ENCODE data around the gene NBPF12.
"Not testable (repeated sequence)": the region's sequence is repeated elsewhere in the genome, so short reads cannot be mapped to it uniquely, and the experiment has no call there.

The NBPF12 gene, protein sequence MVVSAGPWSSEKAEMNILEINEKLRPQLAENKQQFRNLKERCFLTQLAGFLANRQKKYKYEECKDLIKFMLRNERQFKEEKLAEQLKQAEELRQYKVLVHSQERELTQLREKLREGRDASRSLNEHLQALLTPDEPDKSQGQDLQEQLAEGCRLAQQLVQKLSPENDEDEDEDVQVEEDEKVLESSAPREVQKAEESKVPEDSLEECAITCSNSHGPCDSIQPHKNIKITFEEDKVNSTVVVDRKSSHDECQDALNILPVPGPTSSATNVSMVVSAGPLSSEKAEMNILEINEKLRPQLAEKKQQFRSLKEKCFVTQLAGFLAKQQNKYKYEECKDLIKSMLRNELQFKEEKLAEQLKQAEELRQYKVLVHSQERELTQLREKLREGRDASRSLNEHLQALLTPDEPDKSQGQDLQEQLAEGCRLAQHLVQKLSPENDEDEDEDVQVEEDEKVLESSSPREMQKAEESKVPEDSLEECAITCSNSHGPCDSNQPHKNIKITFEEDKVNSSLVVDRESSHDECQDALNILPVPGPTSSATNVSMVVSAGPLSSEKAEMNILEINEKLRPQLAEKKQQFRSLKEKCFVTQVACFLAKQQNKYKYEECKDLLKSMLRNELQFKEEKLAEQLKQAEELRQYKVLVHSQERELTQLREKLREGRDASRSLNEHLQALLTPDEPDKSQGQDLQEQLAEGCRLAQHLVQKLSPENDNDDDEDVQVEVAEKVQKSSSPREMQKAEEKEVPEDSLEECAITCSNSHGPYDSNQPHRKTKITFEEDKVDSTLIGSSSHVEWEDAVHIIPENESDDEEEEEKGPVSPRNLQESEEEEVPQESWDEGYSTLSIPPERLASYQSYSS (N-terminal part only)

DNA sequence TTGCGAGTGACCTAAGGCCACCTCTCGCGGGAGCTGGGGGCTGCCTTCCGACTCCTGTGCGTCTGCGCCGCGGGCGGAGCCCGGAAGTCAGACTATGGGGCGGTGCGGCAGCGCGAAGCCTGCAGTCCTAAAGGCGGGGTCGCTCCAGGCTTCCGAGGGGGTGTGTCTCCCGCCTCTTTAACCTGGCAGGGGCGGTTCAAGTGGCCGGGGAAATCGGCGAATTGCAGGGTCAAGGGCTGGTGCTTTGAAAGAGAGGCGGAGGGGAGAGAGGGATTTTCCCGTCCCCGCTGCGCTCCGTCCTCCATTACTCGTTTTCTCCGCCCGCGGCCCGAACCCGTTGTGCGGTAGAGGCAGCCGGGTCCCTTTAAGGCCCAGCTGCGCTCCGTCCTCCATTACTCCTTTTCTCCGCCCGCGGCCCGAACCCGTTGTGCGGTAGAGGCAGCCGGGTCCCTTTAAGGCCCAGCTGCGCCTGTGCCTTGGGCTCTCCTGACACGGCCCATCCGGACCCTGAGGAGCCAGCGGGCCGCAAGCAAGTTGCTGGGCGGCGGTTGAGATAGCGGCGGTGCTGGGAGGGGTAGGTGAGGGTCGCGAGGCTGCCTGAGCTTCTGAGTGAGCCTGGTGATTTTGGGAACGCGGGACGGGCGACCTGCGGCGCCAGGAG, at the start of gene NBPF12:
TSS of gene NBPF12 (plus strand) at position 83 of the 661 bp plus-strand sequence. CDS start 21,820 bp downstream, outside the sequence.
- DNase-seq, result peak; percentile 77

DNA sequence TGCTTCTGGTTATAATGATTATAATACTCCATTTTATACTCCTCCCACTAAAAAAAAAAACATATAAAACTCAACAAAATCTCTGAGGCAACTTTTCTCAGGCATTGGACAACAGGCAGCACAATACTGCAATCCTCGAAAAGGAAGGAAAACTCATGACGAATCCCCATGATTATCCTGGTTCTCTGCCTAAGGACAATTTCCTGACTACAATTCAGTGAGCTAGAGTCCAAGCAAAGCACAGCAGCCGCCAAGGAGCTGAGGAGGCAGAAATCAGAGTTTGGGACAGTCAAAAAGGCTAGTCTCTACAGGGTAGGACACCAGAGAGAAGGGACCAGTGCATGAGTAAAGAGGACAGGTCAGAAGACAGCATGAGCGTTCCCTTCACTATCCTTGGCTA, 46.8 kb upstream of the NBPF12 start:
- DNase-seq, result not testable (repeated sequence)

DNA sequence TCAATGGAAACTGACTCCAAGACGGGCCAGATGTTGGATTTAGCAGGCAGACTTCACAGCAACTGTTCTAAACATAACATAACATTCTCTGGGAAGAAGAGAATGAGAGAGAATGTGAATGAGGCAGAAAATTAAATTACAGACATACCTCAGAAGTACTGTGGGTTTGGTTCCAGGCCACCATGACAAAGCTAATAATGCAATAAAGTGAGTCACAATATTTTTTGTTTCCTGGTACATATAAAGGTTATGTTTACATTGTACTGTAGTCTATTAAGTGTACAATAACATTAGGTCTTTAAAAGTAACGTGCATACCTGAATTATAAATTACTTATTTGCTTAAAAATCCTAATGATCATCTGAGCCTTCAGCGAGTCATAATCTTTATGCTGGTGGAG, 45.8 kb upstream of the NBPF12 start:
- not testable (repeated sequence) for DNase-seq

DNA sequence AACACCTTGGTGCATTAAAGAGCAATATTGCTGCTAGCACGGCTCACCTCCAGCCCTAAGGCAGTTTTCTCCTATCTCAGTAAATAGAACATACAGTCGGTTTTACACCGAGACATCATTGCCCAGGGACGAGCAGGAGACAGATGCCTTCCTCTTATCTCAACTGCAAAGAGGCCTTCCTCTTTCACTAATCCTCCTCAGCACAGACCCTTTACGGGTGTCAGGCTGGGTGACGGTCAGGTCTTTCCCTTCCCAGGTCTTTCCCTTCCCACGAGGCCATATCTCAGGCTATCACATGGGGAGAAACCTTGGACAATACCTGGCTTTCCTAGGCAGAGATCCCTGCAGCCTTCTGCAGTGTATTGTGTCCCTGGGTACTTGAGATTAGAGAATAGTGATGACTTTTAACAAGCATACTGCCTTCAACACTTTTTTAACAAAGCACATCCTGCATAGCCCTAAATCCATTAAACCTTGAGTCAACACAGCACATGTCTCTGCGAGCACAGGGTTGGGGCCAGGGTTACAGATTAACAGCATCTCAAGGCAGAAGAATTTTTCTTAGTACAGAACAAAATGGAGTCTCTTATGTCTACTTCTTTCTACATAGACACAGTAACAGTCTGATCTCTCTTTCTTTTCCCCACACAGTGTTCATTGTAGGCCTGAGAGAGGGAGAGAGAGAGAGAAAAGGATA, 30.4 kb upstream of the NBPF12 start:
- DNase-seq, result not testable (repeated sequence)

DNA sequence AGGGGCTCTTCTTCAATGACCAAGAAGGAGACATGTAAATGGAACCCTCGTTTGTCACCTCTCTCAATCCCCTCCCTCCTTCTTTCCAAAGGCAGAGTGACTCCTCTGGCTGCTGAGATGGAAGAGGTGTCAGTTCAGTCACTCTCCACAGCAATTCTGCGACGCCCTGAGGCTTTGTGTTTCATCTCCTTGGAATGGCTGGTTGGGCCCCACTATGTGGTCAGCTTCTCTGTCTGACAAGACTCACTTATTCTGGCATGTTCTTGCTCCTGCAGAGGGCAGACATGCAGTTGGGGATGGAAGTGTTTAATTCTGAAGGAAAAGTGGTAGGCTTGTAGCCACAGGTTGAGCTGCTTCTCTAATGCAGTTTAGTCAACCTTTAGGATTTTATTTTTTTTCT, 25.1 kb upstream of the NBPF12 start:
- DNase-seq, result not testable (repeated sequence)

DNA sequence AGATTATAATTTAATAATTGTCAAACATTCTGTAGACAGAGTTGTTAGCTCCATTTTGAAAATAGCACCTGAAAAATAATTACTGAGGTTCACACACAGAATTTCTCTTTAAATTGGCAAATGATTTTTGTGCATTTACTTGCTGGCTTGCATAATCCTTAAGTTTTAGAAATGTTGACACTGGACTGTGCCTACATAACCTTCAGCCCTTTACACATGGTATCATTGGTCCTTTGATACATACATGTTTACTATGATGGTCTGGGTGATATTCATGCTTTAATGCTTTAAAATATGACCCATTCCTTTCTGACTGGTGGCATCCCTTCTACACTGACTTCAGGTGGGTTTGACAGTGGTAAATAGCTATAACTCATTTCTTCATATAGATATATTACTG, 17.3 kb upstream of the NBPF12 start:
- not testable (repeated sequence) for DNase-seq

DNA sequence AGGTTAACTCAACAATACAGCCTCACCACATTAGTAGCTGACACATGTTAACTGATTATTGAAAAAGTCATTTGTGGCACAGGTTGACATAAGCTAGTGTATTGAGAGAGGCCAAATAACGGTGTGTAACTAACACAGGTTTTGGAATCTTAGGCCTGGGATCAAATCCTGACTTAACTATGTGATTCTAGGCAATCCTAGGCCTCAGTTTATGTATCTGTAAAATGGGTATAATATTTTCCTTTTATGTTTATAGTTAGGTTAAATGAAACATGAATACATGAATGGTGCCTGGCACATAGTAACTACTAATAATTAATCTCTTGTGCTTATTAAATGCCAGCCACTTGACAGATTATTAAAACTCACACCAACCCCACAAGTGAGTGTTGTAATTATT, 15.5 kb upstream of the NBPF12 start:
- DNase-seq, result not testable (repeated sequence)

DNA sequence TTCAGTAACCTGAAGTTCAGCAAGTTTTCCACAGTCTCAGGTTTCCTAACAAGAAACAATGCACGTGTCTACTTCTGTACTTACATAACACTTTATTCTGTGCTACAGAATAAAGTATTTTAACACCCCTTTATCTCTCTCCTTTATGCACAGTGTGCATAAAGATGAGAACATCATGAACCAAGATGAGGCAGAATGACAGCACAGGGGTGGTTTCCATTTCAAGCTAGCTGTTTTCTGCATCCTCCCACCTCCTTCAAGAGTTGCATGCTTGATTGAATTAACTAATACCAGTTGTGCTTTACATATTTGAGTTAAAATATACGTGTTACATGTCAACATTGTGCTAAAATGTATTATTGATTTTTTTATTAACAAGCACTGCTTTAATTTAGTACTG, 14.0 kb upstream of the NBPF12 start:
- not testable (repeated sequence) for DNase-seq

DNA sequence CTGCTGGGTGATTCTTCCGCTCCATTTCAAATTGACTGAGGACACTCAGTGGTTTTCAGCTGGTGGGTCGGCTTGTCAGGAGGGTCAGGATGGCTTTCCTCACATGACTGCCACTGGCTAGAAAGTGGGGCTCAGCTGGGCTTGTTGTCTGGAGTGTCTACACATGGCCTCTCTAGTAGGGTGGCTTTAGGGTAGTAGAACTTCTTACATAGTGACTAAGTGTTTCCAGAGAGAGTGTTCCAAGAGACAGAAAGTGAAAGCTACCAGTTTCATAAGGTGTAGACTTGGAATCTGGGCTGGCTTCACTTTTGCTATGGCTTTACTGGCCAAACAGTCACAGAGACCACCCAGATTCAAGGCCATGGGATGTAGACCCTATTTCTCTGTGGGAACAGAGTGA, 11.7 kb upstream of the NBPF12 start:
- DNase-seq, result not testable (repeated sequence)

DNA sequence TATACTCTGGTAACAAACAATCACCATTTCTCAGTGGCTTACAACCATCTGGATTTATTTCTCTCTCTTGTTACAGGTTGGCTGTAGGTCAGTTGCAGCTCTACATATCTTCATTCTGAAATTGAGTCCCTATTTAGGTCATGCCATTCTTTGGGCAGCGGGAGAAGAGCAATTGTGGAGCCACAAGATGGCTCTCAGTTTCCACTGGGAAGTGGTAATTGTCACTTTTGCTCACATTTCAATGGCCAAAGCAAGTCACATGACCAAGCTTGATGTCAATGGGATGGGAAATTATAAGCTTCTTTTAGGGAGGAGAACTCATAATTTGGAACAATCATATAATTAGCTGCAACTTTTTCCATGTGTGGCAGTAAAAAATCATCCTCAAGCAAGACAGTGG, 7.9 kb upstream of the NBPF12 start:
- DNase-seq, result not testable (repeated sequence)

DNA sequence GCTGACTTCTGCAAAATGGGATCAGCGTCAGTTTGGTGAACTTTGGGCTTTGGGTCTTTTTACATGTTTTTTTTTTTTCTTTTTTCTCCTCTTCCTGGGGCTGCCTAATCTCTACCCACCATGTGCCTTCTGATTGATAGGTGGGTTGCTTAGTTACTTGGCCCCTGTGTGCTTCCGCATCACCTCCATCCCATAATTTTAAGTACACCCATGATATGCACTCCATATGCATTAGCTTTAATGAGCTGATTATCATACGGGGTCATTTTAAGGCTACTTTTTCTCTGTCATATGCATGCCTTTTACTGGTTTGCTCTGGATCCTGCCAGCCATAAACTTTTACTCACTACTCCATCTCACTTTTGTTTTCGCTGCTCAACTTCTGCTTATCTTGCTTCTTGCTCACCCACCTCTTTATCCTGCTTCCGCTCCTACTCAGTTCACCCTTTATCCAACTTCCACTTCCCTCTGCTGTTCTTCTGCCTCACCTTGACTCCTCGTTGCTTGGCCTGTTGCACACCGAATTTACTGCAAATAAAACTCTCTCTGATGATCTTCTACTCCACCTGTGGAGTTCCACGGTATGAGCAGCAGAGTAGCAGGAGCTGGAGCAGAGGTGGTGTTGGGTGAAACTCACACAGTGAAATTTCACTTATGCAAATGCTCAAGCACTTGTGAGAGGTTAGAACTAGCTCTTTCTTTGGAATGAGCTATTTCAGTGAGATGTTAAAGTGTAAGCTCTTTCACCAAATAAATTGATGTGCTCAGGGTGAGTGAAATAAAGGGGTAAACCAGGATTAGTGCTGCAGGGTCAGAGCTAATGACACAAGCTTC, 3.5 kb upstream of the NBPF12 start:
- DNase-seq, result not testable (repeated sequence)

DNA sequence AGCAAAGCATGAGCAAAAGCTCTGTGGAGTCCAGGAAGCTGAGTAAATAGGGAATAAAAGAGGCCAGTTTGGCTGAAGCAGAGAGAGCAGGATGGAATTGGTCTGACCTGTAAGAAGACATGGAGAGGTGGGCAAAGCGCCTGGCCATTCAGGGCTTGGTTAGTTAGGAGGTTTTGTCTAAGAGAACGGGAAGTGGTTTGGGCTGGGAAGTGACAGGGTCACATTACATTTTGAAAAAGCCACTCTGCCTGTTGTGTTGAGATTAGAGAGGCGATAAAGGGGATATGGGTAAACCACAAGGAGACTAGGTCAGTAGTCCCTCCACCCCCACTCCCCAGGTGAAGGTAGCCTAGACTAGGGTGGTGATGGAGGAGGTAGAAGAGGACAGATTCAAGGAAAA, 662 bp upstream of the NBPF12 start:
- not testable (repeated sequence) for DNase-seq

DNA sequence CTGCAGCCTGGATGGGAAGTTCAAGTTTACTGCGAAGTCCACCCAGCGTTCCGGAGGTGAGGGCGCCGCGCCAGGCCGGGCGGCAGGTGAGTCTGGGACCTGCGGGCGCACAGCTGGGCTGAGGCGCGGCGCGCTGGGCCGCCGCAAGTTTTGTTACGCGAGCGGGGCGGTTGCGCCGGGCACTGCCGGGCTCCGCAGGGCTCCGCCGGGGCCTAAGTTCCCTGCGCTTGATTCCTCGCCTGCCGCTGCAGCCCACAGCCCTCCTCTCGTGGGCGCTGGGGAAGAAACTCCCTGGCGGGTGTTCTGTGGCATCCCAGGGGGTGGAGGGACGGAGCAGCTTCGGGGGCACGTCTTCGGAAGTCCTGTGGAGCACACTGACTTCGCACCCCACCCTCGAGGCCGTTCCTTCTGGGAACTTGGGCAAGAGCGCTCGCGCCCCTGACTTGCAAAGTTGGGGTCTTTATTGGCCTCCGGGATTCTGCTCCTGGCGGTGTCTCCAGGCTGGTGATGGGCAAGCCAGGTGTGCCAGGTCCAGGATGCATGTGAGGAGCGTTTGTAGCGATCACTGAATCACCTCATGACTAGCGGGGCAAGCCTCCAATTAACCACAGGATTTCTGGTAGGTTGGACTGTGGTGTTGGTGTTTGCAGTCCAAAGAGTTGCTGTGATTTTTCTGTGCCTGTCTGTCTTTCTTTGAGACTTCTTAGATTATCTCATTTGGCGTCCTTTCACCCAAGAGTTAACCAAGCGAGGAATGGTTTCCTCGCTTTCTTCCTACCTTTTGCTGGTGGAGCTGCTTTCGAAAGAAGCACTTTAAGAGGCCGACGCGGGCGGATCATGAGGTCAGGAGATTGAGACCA, 1.0 kb downstream of the NBPF12 start:
- DNase-seq, result peak; percentile 15

DNA sequence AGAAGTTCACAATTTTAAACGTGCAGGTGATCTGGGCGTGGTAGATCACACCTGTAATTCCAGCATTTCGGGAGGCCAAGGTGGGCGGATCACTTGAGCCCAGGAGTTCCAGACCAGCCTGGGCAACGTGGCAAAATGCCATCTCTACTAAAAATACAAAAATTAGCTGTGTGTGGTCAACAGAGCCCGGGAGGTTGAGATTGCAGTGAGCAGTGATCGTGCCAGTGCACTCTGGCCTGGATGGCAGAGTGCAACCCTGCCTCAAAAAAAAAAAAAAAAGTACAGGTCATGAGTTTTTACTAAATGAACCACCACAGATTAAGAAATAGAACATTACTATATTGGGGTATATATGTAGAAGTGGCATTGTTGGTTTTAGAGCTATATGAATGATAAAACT, 2.2 kb downstream of the NBPF12 start:
- DNase-seq, result not testable (repeated sequence)

DNA sequence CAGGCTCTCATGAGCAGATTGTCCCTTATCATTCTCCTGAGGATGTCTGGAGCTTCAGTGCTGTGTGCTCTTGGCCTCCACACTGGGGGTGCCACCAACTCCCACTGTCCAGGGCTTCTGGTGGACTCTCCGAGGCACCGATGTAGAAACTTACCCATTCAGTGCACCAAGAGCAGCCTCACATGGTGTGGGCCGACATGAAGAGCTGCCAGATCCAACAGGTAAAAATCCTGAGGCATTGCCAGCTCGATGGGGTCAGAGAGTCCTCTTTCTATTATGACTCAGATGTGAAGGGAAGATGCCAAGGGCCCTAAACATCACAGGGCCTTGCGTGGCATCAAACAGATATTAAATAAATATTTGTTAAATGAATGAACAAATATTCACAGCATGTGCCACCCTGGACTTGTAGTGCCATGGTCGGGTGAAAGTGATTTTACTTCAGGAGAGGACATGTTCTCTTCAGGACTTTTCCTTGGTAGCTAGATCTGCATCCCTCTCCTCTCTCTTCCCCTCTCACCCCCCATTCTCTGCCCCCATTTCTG, 5.3 kb downstream of the NBPF12 start:
- not testable (repeated sequence) for DNase-seq

DNA sequence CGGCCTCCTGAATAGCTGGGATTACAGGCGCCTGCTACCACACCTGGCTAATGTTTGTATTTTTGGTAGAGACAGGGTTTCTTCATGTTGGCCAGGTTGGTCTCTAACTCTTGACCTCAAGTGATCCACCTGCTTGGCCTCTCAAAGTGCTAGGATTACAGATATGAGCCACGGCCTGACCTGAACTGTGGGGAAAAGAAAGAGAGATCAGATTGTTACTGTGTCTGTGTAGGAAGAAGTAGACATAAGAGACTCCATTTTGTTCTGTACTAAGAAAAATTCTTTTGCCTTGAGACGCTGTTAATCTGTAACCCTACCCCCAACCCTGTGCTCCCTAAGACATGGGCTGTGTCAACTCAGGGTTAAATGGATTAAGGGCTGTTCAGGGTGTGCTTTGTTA, 10.0 kb downstream of the NBPF12 start:
- not testable (repeated sequence) for DNase-seq

DNA sequence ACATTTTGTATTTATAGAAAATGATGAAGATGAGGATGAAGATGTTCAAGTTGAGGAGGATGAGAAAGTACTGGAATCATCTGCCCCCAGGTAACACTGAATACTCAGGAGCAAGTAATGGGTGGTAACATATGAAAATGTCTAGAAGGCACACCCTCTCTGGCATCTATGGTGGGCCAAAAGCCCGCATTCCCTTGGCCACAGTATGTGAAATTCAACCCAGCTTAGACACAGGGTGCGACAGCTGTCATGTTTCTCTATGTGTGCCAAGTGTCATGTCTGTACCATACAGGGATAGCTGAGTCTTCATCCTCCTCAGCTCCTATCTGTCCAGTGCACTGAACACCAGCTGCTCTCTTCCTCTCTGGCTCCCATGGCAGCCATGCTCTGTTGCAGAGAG, 26.2 kb downstream of the NBPF12 start:
- DNase-seq, result not testable (repeated sequence)

DNA sequence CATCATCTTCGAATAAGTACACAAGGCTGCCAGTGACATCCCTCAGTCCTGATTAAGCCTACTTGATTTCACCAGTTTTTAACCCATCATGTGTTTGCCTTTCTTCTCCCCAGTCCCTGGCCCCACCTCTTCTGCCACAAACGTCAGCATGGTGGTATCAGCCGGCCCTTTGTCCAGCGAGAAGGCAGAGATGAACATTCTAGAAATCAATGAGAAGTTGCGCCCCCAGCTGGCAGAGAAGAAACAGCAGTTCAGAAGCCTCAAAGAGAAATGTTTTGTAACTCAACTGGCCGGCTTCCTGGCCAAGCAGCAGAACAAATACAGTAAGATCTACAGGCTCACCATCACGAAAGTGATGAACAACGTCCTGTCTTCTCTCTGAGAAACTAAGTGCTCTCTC, 28.2 kb downstream of the NBPF12 start:
- DNase-seq, result not testable (repeated sequence)

DNA sequence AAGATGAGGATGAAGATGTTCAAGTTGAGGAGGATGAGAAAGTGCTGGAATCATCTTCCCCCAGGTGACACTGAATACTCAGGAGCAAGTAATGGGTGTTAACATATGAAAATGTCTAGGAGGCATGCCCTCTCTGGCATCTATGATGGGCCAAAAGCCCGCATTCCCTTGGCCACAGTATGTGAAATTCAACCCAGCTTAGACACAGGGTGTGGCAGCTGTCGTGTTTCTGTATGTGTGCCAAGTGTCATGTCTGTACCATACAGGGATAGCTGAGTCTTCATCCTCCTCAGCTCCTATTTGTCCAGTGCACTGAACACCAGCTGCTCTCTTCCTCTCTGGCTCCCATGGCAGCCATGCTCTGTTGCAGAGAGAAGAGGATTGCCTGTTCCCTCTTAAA, 32.5 kb downstream of the NBPF12 start:
- not testable (repeated sequence) for DNase-seq

DNA sequence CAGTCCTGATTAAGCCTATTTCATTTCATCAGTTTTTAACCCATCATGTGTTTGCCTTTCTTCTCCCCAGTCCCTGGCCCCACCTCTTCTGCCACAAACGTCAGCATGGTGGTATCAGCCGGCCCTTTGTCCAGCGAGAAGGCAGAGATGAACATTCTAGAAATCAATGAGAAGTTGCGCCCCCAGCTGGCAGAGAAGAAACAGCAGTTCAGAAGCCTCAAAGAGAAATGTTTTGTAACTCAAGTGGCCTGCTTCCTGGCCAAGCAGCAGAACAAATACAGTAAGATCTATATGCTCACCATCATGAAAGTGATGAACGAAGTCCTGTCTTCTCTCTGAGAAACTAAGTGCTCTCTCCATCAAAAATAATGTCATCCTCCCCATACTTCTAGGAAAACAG, 34.6 kb downstream of the NBPF12 start:
- DNase-seq, result not testable (repeated sequence)
